IPS DF 4.7 (cell line): Measurements from ENCODE around the gene CCAR1.
"Not testable (repeated sequence)": the region's sequence is repeated elsewhere in the genome, so short reads cannot be mapped to it uniquely, and the experiment has no call there.

Experiments used
- DNase-seq: peaks from one replicate; pipeline ENCODE4 v3.0.0-alpha.2; 2013; ENCODE audit warnings: low spot score; ENCODE audit errors: extremely low read depth

CCAR1 gene

DNA sequence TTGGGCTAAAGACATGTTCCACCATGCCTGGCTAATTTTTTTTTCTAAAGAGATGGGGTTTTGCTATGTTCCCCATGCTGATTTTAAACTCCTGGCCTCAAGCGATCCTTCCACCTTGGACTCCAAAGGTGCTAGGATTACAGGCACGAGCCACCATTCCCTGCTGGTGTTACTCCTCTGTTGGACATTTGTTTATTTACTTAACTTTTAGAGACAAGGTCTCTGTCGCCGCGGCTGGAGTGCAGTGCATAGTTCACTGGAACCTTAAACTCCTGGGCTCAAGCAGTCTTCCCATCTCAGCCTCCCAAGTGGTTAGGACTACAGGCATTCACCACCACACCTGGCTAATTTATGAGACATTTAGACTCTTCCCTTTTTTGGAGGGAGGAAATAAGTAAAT, 38.9 kb downstream of the CCAR1 start:
- DNase-seq: no peak

DNA sequence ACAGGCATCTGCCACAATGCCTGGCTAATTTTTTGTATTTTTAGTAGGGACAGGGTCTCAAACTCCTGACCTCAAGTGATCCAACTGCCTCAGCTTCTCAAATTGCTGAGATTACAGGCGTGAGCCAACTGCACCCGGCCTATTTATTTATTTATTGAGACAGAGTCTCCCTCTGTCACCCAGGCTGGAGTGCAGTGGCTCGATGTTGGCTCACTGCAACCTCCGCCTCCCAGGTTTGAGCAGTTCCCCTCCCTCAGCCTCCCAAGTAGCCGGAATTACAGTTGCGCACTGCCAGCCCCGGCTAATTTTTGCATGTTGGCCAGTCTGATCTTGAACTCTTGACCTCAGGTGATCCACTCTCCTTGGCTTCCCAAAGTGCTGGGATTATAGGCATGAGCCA, 46.4 kb downstream of the CCAR1 start:
- DNase-seq: not testable (repeated sequence)

DNA sequence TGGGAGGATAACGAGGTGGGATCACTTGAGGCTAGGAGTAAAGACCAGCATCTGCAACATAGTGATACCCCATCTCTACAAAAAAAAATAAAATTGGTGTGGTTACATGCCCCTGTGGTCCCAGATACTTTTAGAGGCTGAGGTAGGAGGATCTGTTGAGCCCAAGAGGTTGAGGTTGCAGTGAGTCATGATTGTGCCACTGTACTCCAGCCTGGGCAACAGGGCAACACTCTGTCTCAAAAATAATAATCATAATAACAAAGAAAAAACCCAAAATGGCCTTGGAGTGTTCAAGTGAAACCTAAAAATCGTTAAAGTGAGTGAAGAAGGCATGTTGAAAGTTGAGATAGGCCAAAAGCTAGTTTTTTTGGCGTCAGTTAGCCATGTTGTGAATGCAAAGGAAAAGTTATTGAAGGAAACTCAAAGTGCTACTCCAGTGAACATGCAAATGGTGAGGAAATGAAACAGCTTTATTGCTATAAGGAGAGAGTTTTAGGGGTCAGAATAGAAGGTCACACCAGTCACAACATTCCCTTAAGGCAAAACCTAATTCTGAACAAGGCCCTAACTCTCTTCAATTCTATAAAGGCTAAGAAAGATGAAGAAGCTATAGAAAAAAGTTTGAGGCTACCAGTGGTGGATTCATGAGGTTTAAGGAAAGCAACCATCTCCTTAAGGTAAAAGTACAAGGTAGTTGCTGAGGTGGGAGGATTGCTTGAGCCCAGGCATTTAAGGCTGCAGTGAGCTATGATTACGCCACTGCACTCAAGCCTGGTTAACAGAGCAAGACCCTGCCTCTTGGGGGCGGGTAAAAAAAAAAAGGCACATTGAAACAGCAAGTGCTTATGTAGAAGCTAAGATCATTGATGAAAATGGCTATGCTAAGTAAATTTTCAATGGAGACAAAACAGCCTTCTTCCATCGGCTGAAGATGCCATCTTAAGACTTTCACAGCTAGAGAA, 60.9 kb downstream of the CCAR1 start:
- DNase-seq: no peak

- DNase-seq: no peak
Measured at GRCh38 chr10:68784476-68784875, 63.4 kb downstream of the CCAR1 start.

GRCh38 chr10:68787813-68788212, 66.8 kb downstream of the CCAR1 start:
- no peak for DNase-seq

DNA sequence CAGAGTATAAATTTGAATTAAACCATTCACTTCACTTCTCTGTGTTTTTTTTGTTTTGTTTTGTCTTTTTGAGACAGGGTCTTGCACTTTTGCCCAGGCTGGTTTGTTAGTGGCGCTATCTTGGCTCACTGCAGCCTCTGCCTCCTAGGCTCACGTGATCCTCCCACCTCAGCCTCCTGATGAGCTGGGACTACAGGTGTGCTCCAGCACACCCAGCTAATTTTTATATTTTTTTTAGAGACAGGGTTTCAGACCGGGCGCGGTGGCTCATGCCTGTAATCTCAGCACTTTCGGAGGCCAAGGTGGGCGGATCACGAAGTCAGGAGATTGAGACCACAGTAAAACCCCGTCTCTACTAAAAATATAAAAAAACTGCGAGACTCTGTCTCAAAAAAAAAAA, 69.4 kb downstream of the CCAR1 start:
- no peak for DNase-seq

GRCh38 chr10:68792115-68792514, 71.1 kb downstream of the CCAR1 start:
- no peak for DNase-seq

DNA sequence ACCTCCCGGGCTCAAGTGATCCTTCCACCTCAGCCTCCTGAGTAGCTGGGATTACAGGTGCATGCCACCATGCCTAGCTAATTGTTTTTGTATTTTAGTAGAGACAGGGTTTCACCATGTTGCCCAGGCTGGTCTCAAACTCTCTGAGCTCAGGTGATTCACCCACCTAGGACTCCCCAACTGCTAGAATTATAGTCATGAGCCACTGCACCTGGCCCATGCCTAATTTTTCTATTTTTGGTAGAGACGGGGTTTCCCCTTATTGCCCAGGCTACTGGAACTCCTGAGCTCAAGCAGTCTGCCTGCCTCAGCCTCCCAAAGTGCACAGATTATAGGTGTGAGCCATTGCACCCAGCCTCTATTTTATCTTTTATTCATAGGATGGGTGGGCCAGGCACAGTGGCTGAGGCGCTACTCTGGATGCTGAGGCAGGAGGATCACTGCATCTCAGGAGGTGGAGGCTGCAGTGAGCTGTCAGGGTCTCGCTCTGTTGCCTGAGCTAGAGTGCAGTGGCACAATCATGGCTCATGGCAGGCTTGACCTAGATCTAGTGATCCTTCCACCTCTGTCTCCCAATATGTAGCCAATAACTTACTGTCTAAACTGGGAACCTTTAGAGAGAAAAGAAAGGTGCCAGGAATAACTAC, 75.0 kb downstream of the CCAR1 start:
- DNase-seq: no peak

DNA sequence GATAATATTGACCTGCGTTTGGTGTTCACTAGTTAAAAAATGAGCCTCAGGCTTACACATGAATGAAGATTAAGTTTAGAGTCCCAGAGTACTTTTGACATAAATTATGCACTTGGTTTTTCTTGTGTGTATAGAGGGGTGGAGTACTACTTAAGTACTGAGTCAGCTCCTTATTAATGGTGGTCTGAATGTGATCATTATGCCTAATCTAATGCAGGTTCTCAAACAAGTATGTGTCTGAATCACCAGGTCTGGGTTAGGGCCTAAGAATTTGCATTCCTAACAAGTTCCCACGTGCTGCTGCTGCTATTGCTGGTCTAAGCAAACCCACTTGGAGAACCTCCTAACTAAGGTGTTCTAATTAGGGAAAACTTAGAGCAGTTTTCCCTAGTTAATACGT, 75.6 kb downstream of the CCAR1 start:
- DNase-seq: no peak

- DNase-seq: no peak
Measured at GRCh38 chr10:68800211-68800610, 79.2 kb downstream of the CCAR1 start.

- DNase-seq: no peak
Measured at GRCh38 chr10:68804692-68805091, 83.7 kb downstream of the CCAR1 start.

DNA sequence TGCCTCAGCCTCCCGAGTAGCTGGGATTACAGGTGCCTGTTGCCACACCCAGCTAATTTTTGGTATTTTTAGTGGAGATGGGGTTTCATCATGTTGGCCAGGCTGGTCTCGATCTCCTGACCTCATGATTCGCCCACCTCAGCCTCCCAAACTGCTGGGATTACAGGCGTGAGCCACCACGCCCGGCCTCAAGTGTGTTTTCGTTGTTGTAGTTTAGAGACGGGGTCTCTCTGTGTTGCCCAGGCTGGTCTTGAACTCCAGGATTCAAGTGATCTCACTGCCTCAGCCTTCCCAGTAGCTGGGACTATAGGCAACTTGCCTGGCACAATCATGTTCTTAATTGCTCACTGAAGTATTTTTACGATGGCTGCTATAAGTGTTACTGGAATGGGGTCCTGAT, 89.8 kb downstream of the CCAR1 start:
- DNase-seq: not testable (repeated sequence)

- no peak for DNase-seq
Measured at GRCh38 chr10:68811314-68812009, 90.4 kb downstream of the CCAR1 start.

DNA sequence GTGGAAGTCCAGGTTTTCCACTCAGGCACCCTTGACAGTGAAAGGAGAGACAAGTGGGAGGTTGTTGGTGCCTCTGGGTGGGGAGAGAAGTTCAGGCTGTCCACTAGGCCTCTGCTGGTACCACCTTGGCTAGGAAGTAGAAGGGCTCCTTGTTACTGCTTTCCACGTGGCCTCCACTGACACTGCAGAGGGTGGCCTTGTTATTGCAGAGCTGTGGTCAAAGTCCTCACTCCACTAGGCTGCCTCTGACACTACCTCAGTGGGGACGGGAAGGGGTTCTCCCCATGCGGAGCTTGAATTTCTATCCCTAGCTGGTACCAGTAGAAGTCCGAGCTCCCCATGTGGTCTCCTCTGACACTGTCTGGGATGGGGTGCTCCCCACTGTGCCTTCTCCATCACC, 91.4 kb downstream of the CCAR1 start:
- DNase-seq: no peak

- no peak for DNase-seq
Measured at GRCh38 chr10:68813559-68813958, 92.5 kb downstream of the CCAR1 start.

- DNase-seq: no peak
Measured at GRCh38 chr10:68816796-68817412, 95.9 kb downstream of the CCAR1 start.

DNA sequence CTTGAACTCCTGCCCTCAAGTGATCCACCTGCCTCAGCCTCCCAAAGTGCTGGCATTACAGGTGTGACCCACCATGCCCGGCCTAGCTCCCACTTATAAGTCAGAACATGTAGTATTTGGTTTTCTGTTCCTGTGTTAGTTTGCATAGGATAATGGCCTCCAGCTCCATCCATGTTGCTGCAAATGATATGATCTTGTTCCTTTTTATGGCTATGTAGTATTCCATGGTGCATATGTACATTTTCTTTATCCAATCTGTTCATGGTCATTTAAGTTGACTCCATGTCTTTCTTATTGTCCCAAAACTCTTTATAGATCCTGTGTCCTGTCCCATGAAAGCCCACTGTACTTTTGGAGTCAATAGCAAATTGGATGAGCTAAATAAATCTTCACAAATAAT, 99.3 kb downstream of the CCAR1 start:
- not testable (repeated sequence) for DNase-seq

DNA sequence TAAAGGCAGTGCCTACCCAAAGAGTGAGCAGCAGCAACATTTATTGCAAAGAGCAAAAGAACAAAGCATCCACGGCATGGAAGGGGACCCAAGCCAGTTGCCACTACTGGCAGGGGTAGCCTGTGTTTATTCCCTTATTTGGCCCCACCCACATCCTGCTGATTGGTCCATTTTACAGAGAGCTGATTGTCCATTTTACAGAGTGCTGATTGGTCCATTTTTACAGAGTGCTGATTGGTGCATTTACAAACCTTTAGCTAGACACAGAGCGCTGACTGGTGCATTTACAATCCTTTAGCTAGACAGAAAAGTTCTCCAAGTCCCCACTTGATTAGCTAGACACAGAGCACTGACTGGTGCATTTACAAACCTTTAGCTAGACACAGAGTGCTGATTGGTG, 101.6 kb downstream of the CCAR1 start:
- DNase-seq: not testable (repeated sequence)

GRCh38 chr10:68826764-68827591, 105.9 kb downstream of the CCAR1 start, which contains the start of gene STOX1:
Gene STOX1, plus strand, starts transcription at chr10:68827531. Its CDS starts 93 bp downstream, at chr10:68827624.
- no peak for DNase-seq

DNA sequence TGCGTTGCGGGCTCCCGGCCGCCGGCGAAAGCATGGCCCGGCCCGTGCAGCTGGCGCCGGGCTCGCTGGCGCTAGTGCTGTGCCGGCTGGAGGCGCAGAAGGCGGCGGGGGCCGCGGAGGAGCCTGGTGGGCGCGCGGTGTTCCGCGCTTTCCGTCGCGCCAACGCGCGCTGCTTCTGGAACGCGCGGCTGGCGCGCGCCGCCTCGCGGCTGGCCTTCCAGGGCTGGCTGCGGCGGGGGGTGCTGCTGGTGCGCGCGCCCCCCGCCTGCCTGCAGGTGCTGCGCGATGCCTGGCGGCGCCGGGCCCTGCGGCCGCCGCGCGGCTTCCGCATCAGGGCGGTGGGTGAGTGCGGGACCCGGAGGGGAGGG, 106.5 kb downstream of the CCAR1 start:
- DNase-seq: not testable (repeated sequence)
